Activated CD4-positive, alpha-beta memory T cell treated with anti-CD3 and anti-CD28 coated beads, Interleukin-2, amount 10 ng/mL, durations not matched to agents 7 days and 5 days (primary cell): Measurements from ENCODE around the gene LNPK. TPM values are rescaled to one million over a fixed set of nuclear protein-coding genes. Genes with fewer than 3 reads are reported as not detected.
"Not testable (repeated sequence)": the region's sequence is repeated elsewhere in the genome, so short reads cannot be mapped to it uniquely, and the experiment has no call there.

Experiments used
- CTCF ChIA-PET: fragments of 350-600 bp; sonication (Branson Sonifier 250); formaldehyde crosslinking; loops from one replicate; lab custom pipeline; 2021; ENCODE audit warnings: antibody characterized with exemption, inconsistent platforms; lab: Charles Lee
- POLR2A ChIA-PET: fragments of 350-600 bp; sonication (Branson Sonifier 250); formaldehyde crosslinking; loops from one replicate; lab custom pipeline; 2021; ENCODE audit warnings: antibody characterized with exemption; lab: Charles Lee
- DNase-seq: peaks from one replicate; pipeline ENCODE4 v3.0.0-alpha.2; 2020
- H3K27ac Mint-ChIP-seq: one replicate; pipeline ENCODE4 v1.8.0; 2021; ENCODE audit warnings: mild to moderate bottlenecking, mixed read lengths
- H3K27me3 Mint-ChIP-seq: one replicate; pipeline ENCODE4 v1.8.0; 2021; ENCODE audit warnings: mixed read lengths
- H3K36me3 Mint-ChIP-seq: one replicate; pipeline ENCODE4 v1.8.0; 2021; ENCODE audit warnings: low read depth, mixed read lengths
- H3K4me1 Mint-ChIP-seq: one replicate; pipeline ENCODE4 v1.8.0; 2021; ENCODE audit warnings: mixed read lengths
- H3K4me3 Mint-ChIP-seq: one replicate; pipeline ENCODE4 v1.8.0; 2021; ENCODE audit warnings: mild to moderate bottlenecking, mixed read lengths
- H3K9me3 Mint-ChIP-seq: one replicate; pipeline ENCODE4 v1.8.0; 2021; ENCODE audit warnings: mixed read lengths
- total RNA-seq, 2 experiments: library from RNA; stranded (reverse); gene quantifications; one replicate each; pipeline ENCODE4 v1.2.3, GENCODE V29; 2021

The LNPK gene
- total RNA-seq, 2 experiments from 2014 or later = 43.5 to 48.7 TPM

- CTCF ChIA-PET = interaction anchor here (1.1 to 1.4 kb wide), 3 partner anchors 12 to 312 kb away, joined by 3 read pairs; no protein-coding TSS in a partner anchor
- Mint-ChIP-seq H3K4me3 (peak overlapping the region; percentile 98), H3K27me3 (peaks cover 9% of the 10 kb centered on the region), H3K27ac (peak overlapping the region; percentile 89), H3K4me1 (peaks cover 25% of the 10 kb centered on the region), H3K9me3 (no peaks in the 10 kb centered on the region), H3K36me3 (no peaks in the 10 kb centered on the region)
- POLR2A ChIA-PET = interaction anchor here (0.8 to 1.9 kb wide), 5 partner anchors 14 to 1262 kb away, joined by 4 to 9 read pairs (median 6); partner anchors contain the start of gene NFE2L2
- no peak for DNase-seq
These were observed 682 bp upstream of the LNPK start for GRCh38 chr2:176002688-176003210.

GRCh38 chr2:176001281-176001915 lies 669 bp downstream of the LNPK start:
- Mint-ChIP-seq H3K4me3 (peak overlapping the region; percentile 98), H3K36me3 (no peaks in the 10 kb centered on the region), H3K27ac (peak overlapping the region; percentile 89), H3K4me1 (peaks cover 25% of the 10 kb centered on the region), H3K9me3 (no peaks in the 10 kb centered on the region), H3K27me3 (peaks cover 6% of the 10 kb centered on the region)
- POLR2A ChIA-PET = interaction anchor here (0.7 to 1.9 kb wide), 10 partner anchors 9 to 1408 kb away, joined by 3 to 9 read pairs (median 4); partner anchors contain the start of gene NFE2L2
- CTCF ChIA-PET = interaction anchor here (0.6 to 1.4 kb wide), 3 partner anchors 13 to 1328 kb away, joined by 3 read pairs; no protein-coding TSS in a partner anchor
- peak; percentile 48 for DNase-seq

GRCh38 chr2:175999283-175999819 lies 2.7 kb downstream of the LNPK start:
- DNase-seq = no peak
- H3K9me3 Mint-ChIP-seq = no peaks in the 10 kb centered on the region
- POLR2A ChIA-PET = interaction anchor here (1.2 kb wide), 1 partner anchor 23 kb away, joined by 3 read pairs; no protein-coding TSS in a partner anchor
- no peak overlapping the region for H3K4me3 Mint-ChIP-seq
- peaks cover 25% of the 10 kb centered on the region for H3K4me1 Mint-ChIP-seq
- peaks cover 2% of the 10 kb centered on the region for H3K27me3 Mint-ChIP-seq
- CTCF ChIA-PET = no interaction called here
- H3K36me3 Mint-ChIP-seq = no peaks in the 10 kb centered on the region
- H3K27ac Mint-ChIP-seq = no peak overlapping the region

GRCh38 chr2:175990099-175990498 lies 12.0 kb downstream of the LNPK start:
- ChIA-PET POLR2A (interaction anchor here (1.3 kb wide), 1 partner anchor 11 kb away, joined by 4 read pairs; no protein-coding TSS in a partner anchor), CTCF (no interaction called here)
- no peak overlapping the region for H3K27ac Mint-ChIP-seq
- DNase-seq = no peak
- H3K27me3 Mint-ChIP-seq = no peaks in the 10 kb centered on the region
- H3K4me1 Mint-ChIP-seq = no peaks in the 10 kb centered on the region
- peaks cover 32% of the 10 kb centered on the region for H3K36me3 Mint-ChIP-seq
- H3K9me3 Mint-ChIP-seq = peaks cover 2% of the 10 kb centered on the region
- no peak overlapping the region for H3K4me3 Mint-ChIP-seq

GRCh38 chr2:175987126-175987525 lies 14.9 kb downstream of the LNPK start:
- H3K27ac Mint-ChIP-seq, DNase-seq, CTCF ChIA-PET, H3K27me3 Mint-ChIP-seq, H3K9me3 Mint-ChIP-seq, H3K4me3 Mint-ChIP-seq, H3K4me1 Mint-ChIP-seq: not testable (repeated sequence)
- POLR2A ChIA-PET = interaction anchor here (2.2 kb wide), 1 partner anchor 15 kb away, joined by 6 read pairs; the partner anchor contains the start of gene LNPK
- H3K36me3 Mint-ChIP-seq = peaks cover 43% of the 10 kb centered on the region

- H3K9me3 Mint-ChIP-seq = peaks cover 2% of the 10 kb centered on the region
- H3K4me1 Mint-ChIP-seq = no peaks in the 10 kb centered on the region
- POLR2A ChIA-PET = interaction anchor here (1.1 kb wide), 1 partner anchor 17 kb away, joined by 3 read pairs; no protein-coding TSS in a partner anchor
- no peak overlapping the region for H3K4me3 Mint-ChIP-seq
- H3K27ac Mint-ChIP-seq = no peak overlapping the region
- DNase-seq = no peak
- H3K27me3 Mint-ChIP-seq = no peaks in the 10 kb centered on the region
- CTCF ChIA-PET = no interaction called here
- H3K36me3 Mint-ChIP-seq = peaks cover 29% of the 10 kb centered on the region
These were observed 17.2 kb downstream of the LNPK start for GRCh38 chr2:175984846-175985245.

- DNase-seq = no peak
- no peaks in the 10 kb centered on the region for H3K9me3 Mint-ChIP-seq
- POLR2A ChIA-PET = interaction anchor here (1.6 kb wide), 1 partner anchor 21 kb away, joined by 5 read pairs; the partner anchor contains the start of gene LNPK
- H3K4me1 Mint-ChIP-seq = no peaks in the 10 kb centered on the region
- no peaks in the 10 kb centered on the region for H3K27me3 Mint-ChIP-seq
- CTCF ChIA-PET = no interaction called here
- peaks cover 29% of the 10 kb centered on the region for H3K36me3 Mint-ChIP-seq
- H3K27ac Mint-ChIP-seq = no peak overlapping the region
- no peak overlapping the region for H3K4me3 Mint-ChIP-seq
These were observed 20.5 kb downstream of the LNPK start for GRCh38 chr2:175981551-175981950.

- ChIA-PET CTCF (no interaction called here), POLR2A (interaction anchor here (1.2 to 3.0 kb wide), 2 partner anchors 23 to 25 kb away, joined by 3 to 9 read pairs; partner anchors contain the start of gene LNPK)
- Mint-ChIP-seq H3K36me3 (peaks cover 39% of the 10 kb centered on the region), H3K27me3 (no peaks in the 10 kb centered on the region), H3K27ac (no peak overlapping the region), H3K4me1 (no peaks in the 10 kb centered on the region), H3K9me3 (no peaks in the 10 kb centered on the region), H3K4me3 (no peak overlapping the region)
- no peak for DNase-seq
These were observed 25.5 kb downstream of the LNPK start for GRCh38 chr2:175976391-175977157.

GRCh38 chr2:175973373-175973772 lies 28.7 kb downstream of the LNPK start:
- H3K27me3 Mint-ChIP-seq = no peaks in the 10 kb centered on the region
- DNase-seq = no peak
- ChIA-PET POLR2A (no interaction called here), CTCF (no interaction called here)
- H3K4me3 Mint-ChIP-seq = no peak overlapping the region
- no peak overlapping the region for H3K27ac Mint-ChIP-seq
- peaks cover 7% of the 10 kb centered on the region for H3K4me1 Mint-ChIP-seq
- H3K36me3 Mint-ChIP-seq = peaks cover 44% of the 10 kb centered on the region
- no peaks in the 10 kb centered on the region for H3K9me3 Mint-ChIP-seq

GRCh38 chr2:175966839-175967238 lies 35.2 kb downstream of the LNPK start:
- POLR2A ChIA-PET = no interaction called here
- CTCF ChIA-PET = no interaction called here
- Mint-ChIP-seq H3K27me3 (no peaks in the 10 kb centered on the region), H3K27ac (no peak overlapping the region), H3K4me3 (no peak overlapping the region), H3K9me3 (no peaks in the 10 kb centered on the region), H3K4me1 (peaks cover 7% of the 10 kb centered on the region), H3K36me3 (peaks cover 30% of the 10 kb centered on the region)
- DNase-seq = no peak

GRCh38 chr2:175965773-175966172 lies 36.3 kb downstream of the LNPK start:
- H3K27ac Mint-ChIP-seq = no peak overlapping the region
- no peak overlapping the region for H3K4me3 Mint-ChIP-seq
- H3K27me3 Mint-ChIP-seq = no peaks in the 10 kb centered on the region
- ChIA-PET POLR2A (no interaction called here), CTCF (no interaction called here)
- peaks cover 41% of the 10 kb centered on the region for H3K36me3 Mint-ChIP-seq
- peaks cover 7% of the 10 kb centered on the region for H3K4me1 Mint-ChIP-seq
- H3K9me3 Mint-ChIP-seq = no peaks in the 10 kb centered on the region
- DNase-seq = no peak

- Mint-ChIP-seq H3K27ac (no peak overlapping the region), H3K4me3 (no peak overlapping the region), H3K27me3 (no peaks in the 10 kb centered on the region), H3K36me3 (peaks cover 47% of the 10 kb centered on the region), H3K9me3 (no peaks in the 10 kb centered on the region), H3K4me1 (no peaks in the 10 kb centered on the region)
- ChIA-PET CTCF (no interaction called here), POLR2A (no interaction called here)
- DNase-seq = no peak
These were observed 37.9 kb downstream of the LNPK start for GRCh38 chr2:175964195-175964594.
